Esophagus muscularis mucosa (tissue), 4 donors: ENCODE measurements around the gene DRD4.

Source experiments
- EP300 ChIP-seq: sonication (generic); formaldehyde crosslinking; IDR thresholded peaks from one replicate; pipeline ENCODE4 v1.6.1; 2017; ENCODE audit warnings: antibody characterized with exemption
- POLR2A ChIP-seq: fragments of 450-650 bp; IDR thresholded peaks from one replicate; pipeline ENCODE4 v1.6.1; 2017; ENCODE audit warnings: antibody characterized with exemption, moderate library complexity, mild to moderate bottlenecking, low read depth
- POLR2AphosphoS5 ChIP-seq, 2 donors: sonication (generic); formaldehyde crosslinking; IDR thresholded peaks; one replicate each; pipeline ENCODE4 v1.6.1; 2017; ENCODE audit warnings: antibody characterized with exemption in 2 of 2
- TF ChIP-seq, protein P1 (sequence below), 3 experiments: fragments of 200-600 bp in 2 of 3; fragments of 450-650 bp in 1 of 3; sonication (generic) in 2 of 3; IDR thresholded peaks; one replicate each; pipeline ENCODE4 v1.5.1; 2017 to 2019; ENCODE audit warnings: antibody characterized with exemption in 3 of 3, mild to moderate bottlenecking in 2 of 3, moderate library complexity in 1 of 3

DNA sequence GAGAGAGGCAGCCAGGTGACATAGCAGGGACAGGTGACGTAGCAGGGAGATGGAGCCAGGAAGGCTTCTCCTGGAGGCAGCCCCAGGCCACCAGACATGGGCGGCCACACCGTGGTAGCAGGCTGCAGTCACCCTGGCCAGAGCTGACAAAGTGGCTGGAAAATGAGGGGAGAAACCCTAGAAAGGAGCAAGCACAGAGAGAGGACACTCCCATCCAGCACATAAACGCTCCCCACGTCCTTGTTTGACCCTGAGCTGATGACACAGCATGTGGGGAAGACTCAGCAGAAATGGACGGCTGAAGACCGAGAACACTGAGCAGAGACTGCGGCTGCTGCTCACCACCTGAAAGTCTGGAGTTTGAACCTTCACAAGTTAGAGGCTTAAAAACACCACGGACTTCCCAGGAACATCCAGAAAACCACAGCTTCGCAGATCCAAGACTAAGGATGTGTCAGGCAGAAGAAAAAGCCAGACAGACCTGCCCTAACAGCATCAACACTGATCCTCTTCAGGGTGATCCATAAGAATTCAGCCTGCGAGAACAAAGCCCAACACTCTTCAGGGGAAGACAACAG lies 28.7 kb downstream of the DRD4 start:
- TF ChIP-seq, protein P1, sequence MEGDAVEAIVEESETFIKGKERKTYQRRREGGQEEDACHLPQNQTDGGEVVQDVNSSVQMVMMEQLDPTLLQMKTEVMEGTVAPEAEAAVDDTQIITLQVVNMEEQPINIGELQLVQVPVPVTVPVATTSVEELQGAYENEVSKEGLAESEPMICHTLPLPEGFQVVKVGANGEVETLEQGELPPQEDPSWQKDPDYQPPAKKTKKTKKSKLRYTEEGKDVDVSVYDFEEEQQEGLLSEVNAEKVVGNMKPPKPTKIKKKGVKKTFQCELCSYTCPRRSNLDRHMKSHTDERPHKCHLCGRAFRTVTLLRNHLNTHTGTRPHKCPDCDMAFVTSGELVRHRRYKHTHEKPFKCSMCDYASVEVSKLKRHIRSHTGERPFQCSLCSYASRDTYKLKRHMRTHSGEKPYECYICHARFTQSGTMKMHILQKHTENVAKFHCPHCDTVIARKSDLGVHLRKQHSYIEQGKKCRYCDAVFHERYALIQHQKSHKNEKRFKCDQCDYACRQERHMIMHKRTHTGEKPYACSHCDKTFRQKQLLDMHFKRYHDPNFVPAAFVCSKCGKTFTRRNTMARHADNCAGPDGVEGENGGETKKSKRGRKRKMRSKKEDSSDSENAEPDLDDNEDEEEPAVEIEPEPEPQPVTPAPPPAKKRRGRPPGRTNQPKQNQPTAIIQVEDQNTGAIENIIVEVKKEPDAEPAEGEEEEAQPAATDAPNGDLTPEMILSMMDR (IDR thresholded peaks at IDR 0.05), result no peak
- TF ChIP-seq POLR2A (no peak), POLR2AphosphoS5 (IDR thresholded peaks at IDR 0.05) (peak in 1 of 2 donors; percentile 40), EP300 (no peak)
